ENCODE data around the gene TPSG1.
"Not testable (repeated sequence)": the region's sequence is repeated elsewhere in the genome, so short reads cannot be mapped to it uniquely, and the experiment has no call there.

TPSG1 gene

DNA sequence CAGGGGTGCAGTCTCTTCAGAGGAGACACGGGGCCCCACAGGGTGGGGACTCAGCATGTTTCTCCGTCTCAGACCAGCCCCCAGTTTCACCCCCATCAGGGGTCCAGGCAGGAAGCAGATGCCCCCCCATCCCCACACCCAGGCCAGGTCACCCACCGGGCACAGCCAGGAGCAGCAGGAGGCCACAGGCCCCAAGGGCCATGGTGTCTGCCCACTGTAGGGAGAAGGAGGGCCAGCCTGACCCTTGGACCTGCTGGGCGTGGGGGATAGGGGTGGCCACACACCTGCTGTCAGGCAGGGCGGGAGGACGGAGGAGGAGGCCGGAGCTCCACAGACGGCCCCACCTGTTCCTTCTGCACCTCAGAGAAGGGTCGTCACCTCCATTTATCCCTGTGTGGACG lies at the start of gene TPSG1:
Gene TPSG1, minus strand, starts transcription at position 218 of the 401 bp plus-strand sequence. Its CDS starts 16 bp downstream, at position 202.
- no peak for DNase-seq (ENCODE audit: low read depth)

DNA sequence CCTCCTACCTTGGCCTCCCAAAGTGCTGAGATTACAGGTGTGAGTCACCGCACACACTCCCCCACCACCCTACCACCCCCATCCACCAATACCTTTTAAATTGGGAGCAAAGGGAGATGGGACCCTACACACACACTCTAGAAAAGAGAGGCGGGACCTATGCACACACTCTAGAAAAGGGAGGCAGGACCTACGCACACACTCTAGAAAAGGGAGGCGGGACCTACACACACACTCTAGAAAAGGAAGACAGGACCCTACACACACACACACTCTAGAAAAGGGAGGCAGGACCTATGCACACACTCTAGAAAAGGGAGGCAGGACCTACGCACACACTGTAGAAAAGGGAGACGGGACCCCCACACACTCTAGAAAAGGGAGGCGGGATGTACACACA lies 49.7 kb upstream of the TPSG1 start:
- no peak for DNase-seq (ENCODE audit: low read depth)

DNA sequence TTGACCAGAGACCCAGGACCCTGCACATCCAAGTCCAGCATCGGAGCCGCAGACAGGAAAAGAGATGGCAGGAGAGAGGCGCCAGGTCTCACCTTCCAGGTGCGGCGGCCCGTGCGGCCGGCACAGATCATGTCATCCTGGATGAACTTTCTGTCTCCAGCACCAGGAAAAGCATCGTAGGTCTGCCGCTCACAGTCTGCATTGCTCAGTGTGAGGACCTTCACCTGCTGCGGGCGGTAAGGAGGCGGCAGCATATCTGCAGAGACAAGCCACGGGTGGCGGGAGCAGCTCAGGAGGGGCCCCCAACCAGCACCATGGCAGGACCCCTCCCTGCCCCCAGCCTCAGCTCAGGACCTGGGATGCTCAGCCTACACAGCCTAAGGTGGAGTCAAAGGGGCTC lies 48.7 kb upstream of the TPSG1 start:
- no peak for DNase-seq (ENCODE audit: low read depth)

DNA sequence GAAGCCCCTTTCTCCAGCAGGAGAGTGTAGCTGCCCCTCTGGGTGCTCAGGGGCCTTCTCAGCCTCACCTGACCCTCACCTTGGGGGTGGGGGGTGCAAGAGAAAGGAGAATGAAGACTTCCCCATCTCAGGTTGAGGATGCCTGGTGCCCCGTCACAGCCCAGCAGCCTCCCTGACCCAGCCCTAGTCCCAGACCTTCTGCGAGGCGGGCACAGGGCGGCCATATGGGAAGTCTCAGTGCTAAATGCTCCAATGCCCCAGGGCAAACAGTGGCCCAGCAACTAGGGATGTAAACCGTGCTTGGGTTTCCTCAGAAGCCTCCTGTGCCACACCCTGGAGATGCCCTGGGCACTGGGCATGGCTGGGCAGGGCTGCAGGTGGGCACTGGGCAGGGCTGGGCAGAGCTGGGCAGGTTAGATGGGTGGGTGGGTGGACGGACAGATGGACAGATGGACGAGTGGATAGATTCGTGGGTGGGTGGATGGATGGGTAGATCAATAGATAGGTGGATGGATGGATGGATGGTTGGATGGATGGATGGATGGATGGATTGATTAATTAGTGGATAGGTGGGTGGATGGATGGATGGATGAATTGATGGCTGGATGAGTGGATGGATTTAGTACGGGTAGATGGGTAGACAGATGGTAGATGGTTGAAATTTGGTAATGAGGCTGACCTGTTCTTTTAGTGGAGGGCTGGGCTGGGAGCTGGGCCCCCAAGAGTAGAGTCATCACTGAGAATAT lies 47.6 kb upstream of the TPSG1 start:
- no peak for DNase-seq (ENCODE audit: low read depth)

DNA sequence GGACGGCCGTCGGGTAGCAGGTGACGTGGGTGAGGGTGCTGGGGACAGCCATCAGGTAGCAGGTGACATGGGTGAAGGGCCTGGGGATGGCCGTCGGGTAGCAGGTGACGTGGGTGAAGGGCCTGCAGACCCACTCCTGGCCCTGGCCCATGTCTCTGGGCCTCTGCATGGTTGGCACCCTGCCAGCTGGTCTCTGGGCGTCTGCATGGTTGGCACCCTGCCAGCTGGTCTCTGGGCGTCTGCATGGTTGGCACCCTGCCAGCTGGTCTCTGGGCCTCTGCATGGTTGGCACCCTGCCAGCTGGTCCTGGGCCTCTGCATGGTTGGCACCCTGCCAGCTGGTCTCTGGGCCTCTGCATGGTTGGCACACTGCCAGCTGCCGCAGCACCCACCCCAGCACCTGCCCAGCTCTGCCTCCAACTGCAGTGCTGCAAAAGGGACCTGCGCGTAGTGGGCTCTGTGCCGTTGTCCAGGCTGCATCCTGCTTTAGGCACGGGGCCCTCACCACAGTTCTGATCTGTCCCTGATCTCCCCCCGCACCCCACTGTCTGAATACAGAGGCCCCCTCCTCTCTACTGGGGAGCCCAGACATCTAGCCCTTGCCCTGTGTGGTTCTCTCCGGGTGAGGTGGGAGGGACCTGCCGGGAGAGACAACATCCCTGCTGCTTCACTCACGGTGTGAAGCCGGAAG lies 46.8 kb upstream of the TPSG1 start:
- not testable (repeated sequence) for DNase-seq (ENCODE audit: low read depth)

DNA sequence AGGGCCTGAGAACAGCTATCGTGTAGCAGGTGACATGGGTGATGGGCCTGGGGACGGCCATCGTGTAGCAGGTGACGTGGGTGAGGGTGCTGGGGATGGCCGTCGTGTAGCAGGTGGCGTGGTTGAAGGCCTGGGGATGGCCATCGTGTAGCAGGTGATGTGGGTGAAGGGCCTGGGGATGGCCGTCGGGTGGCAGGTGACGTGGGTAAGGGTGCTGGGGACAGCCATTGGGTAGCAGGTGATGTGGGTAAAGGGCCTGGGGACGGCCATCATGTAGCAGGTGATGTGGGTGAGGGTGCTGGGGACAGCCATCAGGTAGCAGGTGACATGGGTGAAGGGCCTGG lies 46.3 kb upstream of the TPSG1 start:
- no peak for DNase-seq (ENCODE audit: low read depth)

DNA sequence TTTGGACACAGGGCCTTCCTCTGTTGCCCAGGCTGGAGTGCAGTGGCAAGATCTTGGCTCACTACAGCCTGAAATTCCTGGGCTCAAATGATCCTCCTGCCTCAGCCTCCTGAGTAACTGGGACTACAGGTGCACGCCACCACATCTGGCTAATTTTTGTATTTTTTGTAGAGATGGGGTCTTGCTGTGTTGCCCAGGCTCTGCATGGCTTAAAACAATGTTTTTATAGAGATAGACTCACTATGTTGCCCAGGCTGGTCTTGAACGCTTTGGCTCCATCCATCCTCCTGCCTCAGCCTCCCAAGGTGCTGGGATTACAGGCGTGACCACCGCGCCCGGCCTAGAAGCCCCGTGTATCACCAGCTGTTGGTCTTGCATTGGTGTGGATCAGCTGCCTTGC lies 44.4 kb upstream of the TPSG1 start:
- DNase-seq (ENCODE audit: low read depth) = not testable (repeated sequence)

DNA sequence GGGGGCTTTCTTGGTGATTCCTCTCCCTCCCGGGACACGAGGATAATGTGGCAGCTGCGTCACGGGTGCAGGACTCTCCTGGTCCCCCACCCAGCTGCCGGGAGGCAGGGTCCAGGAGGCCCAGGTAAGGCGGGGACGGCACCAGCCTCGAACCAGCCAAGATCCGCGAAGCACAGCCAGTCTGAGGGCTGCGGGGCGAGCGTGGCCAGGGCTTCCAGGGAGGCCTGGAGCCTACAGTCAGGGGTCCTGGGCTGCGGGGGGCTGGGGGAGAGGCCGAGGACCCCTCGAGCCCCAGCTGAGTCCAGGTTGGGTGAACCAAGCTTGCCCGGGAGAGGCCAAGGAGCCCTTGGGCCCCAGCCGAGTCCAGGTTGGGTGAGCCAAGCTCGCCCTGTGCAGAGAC lies 40.8 kb upstream of the TPSG1 start:
- no peak for DNase-seq (ENCODE audit: low read depth)

DNA sequence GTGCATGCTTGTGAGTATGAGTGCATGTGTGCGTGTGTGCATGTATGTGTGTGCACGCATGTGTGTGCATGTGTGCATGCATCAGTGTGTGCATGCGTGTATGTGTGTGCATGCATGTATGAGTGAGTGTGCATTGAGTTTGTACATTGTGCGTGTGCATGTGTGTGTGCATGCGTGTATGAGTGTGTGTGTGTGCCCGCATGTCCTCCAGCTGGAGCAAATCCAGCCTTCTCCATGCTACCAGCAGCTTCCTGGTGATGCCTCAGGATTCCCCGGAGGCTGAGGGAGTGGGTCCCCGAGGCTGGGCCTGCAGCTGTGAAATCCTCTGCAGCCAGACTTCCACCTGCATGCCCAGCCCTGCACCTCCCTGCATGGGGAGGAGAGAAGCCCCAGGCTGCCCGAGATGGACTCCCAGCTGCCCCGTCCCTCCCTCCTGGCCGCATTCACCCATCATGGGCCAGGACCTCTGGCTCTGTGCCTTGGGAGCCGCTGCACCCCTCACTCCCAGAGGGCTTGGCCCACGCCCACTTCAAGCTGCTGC lies 40.1 kb upstream of the TPSG1 start:
- DNase-seq (ENCODE audit: low read depth) = no peak

DNA sequence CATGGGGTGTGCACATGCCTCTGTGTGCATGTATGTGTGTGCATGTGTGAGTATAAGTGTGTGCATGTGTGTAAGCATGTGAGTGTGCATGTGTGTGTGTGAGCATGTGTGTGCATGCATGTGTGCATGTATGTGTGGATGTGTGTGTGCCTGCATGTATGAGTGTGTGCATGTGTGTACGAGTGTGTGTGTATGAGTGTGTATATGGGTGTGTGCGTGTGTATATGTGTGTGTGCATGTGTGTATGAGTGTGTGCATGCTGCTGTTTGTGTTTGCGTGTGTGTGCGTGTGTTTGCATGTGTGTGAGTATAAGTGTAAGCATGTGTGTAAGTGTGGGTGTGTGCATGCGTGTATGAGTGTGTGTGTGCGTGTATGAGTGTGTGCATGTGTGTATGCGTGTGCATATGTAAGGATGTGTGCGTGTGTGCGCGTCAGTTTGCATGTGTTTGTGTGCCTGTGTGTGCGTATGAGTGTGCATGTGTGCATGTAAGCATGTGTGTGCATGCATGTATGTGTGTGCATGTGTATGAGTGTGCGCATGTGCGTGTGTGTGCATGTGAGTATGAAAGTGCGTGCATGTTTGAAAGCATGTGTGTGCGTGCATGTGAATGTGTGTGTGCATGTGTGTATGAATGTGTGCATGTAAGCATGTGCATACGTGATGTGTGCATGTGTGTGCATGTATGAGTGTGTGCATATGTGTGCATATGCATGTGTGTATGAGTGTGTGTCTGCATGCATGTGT lies 39.4 kb upstream of the TPSG1 start:
- DNase-seq (ENCODE audit: low read depth) = no peak

DNA sequence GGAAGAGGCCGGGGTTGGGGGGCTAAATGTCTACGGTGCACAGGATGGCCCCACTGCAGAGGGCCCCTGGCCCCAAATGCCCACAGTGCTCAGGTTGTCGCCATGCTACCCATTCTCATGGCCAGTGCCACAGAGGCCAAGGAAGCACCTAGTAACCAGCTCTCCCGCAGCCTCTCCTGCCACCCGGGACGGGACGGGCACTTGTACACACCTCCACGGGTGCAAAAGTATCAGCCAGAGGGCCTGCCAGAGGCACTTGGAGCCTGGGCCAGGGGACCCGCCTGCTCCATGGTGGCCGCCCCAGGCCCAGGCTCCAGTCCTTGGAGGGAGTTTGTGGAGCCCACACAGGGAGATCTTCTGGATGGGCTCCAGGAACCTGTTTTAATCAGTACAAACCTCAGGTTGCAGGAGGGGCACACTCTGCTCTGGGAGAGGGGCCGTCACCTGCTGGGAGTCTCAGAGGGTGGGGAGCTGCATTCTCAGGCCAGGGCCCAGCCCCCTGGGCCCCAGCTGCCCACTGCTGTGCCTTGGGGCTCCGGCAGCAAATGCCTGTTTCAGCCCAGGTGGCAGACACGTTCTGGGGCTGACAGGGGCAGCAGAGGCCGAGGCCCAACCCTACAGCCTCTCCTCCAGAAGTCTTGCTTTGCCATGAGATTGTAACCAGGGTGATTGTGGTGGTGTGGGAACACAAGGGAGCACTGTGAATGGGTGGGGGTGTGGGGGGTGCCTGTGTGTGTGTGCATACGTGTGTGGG lies 38.7 kb upstream of the TPSG1 start:
- DNase-seq (ENCODE audit: low read depth) = no peak

DNA sequence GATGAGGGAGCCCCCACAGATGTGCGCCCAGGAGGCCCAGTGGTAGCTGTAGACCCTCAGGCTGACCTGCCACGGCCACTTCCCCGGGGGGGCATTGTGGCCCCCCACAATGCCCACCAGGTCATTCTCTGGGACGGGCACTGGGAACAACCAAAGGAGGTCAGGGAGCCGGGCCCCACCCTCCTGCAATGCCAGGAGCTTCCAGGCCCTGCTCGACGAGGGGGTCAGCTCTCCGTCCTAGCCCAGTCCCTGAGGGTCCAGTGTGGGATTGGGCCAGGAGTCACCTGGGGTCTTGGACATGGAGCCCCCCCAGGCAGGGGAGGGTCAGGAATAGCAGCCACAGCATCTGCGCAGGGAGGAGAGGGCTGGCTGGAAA lies 37.8 kb upstream of the TPSG1 start:
- no peak for DNase-seq (ENCODE audit: low read depth)

DNA sequence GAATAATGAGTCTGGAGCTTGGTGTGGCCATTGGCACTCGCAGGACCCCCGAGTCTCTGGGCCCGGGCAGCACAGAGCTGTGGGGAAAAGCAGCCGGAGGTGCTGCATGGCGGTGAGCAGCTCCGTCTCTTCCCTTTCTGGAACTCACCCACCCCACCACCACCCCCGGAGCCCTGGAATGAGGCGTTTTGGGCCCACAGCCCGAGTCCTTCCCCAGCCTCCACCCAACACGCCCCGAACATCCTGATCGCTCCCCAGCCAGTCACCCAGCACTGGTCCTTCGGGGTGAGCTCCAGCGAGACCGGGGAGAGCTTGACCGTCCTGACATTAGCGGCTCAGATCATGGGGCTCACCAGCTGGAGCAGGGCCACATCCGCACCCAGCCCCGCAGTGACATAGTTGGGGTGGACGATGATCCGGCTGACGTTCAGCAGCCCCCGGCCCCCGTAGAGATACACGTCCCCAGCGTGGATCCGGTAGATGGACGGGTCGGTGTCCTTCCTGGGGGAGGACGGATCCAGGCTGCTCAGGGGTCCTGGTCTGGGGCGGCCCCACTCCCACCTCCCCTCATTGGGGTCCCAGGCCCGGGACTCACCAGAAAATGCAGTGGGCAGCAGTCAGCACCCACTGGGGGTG lies 37.3 kb upstream of the TPSG1 start:
- DNase-seq (ENCODE audit: low read depth) = no peak

DNA sequence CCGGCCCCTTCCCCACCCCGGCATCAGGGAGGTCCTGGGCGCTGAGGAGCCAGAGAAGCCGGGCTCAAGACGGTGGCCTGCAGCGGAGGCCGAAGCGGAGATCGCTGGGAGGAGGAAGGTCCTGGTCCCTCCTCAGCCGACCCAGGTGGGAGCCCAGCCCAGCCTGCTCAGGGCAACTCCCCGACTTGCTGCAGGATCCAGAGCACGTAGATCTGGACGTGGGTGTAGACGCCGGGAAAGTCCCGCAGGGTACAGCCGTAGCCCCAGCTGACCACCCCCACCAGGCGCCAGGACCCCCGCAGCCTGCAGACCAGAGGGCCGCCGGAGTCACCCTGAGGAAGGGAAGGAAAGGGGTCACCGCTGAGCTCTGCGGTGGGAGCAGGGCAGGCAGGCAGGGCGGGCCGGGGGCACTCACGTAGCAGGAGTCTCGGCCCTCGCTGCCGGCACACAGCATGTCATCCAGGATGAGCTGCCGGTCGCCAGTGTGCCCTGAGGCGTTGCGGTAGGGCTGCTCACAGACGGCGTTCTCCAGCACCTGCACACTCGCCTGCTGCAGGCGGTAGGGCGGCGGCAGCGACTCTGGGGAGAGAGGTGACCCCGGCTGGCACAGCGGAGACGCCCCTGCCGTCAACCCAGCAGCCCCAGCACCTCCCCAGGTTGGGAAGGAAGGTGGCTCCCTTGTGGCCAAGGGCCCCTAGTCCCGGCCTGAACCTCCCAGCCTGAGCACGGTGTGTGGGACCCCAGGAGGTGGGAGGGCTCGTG lies 36.2 kb upstream of the TPSG1 start:
- DNase-seq (ENCODE audit: low read depth) = no peak

DNA sequence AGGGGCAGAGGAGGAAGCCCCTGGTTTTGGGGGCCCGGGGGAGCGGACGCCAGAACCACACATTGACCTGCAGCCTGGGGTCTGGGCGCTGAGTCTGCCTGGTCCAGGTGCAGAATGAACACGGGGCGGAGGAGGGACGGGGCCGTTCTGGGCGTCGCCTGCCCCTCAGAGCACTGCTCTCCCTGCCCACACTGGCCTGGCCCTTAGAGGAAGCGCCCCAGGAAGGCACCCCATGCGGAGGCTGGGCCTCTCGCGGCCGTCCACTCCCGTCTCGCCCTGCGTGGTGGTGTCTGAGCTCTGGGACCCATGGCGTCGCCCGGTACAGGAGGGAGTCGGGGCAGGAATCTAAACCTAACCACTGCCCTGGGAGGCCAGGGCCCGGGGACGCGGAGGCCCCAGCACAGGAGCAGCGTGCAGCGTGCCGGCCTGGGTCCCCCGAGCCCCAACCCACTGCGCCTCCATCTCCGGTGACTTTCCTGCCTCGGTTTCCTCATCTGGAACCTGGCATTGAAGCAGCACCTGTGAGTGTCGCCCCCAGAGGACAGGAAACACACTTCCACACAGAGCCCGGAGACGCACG lies 35.1 kb upstream of the TPSG1 start:
- DNase-seq (ENCODE audit: low read depth) = no peak

DNA sequence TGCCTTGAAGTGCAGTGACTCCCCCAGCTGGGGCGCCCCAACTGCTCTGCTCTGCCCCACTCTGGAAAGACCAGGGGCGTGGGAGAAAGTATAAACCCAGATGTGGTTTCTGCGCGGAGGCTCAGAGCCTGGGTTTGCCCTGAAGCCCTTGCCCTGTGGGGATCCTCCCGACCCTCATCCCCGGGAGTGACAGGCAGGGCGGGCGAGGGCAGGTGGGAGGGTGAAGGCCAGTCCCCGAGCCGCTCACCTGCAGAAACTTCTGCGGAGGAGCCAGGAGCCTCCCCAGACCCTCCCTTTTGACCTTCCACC lies 34.6 kb upstream of the TPSG1 start:
- DNase-seq (ENCODE audit: low read depth) = no peak

DNA sequence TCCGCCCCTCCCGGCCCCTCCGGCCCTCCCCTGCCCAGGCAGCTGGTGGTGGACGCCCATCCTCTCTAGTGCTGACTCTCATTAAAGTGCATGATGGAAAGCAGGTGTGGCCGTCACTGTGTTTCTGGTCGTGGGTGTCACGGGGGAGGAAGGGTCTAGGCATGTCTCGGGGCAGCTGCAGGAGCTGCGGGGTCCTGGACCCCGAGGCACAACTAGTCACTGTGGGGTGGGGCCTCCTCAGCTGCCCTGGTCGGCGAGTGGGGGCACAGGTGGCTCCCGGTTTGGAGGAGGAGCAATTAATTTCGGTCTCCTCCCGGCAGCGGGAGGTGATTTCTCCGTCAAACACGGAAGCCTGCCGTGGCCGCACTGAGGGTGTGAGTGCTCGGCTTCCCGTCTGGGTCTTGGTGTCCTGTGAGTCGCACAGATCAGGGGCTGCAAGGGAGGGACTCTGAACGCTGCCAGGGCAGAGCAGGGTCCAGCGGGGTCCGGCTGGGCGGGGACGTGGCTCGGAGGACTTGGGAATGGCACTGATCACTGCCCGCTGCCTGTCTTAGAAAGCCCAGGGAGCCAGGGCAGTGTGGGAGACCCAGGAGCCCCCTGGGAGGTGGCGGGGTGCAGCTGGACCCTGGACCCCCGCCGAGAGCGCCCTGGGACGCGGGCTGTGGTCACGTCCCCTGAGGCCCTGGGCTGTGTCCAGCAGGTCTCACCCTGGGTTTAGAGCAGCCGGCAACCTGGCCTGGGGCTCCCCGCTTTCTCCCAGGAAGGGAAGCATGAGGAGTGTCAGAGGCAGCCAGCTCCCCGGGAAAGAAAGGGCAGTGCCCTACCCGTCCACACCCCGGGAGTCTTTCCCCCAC lies 34.1 kb upstream of the TPSG1 start:
- DNase-seq (ENCODE audit: low read depth) = no peak

DNA sequence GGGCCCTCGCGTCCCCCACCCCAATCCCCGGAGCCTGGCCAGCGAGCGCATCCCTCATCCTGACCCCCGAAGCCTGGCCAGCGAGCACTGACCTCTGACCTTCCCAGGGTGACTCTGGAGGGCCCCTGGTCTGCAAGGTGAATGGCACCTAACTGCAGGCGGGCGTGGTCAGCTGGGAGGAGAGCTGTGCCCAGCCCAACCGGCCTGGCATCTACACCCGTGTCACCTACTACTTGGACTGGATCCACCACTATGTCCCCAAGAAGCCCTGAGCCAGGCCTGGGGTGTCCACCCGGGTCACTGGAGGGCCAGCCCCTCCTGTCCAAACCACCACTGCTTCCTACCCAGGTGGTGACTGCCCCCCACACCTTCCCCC lies 33.1 kb upstream of the TPSG1 start:
- DNase-seq (ENCODE audit: low read depth) = no peak

DNA sequence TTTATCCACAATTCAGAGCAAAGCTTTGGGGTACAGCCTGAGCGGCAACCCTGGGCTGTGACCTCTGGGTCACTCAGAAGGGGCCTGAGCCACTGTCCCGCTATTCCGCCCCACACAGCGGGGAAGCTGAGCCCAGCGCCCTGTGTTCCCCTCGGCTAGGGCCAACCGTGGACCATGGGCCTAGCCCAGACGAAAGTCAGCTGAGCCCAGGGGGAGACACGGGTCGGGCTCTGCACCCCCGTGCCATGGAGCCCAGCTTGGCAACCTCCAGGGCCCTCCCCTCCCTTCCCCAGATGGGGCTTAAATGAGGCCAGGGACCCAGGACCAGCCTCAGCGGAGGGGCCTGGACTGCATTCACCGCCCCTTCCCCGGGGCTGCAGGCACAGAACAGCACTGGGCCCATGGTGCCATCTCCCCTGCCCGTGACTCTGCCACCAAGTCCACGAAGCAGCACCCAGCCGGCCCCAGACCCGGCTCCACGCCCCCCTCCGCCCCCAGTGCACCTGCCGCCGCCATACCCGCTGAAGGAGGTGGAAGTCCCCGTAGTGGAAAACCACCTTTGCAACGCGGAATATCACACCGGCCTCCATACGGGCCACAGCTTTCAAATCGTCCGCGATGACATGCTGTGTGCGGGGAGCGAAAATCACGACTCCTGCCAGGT lies 32.6 kb upstream of the TPSG1 start:
- DNase-seq (ENCODE audit: low read depth) = no peak
